ENCODE results near the gene MRPS15. TPM values are rescaled to one million over a fixed set of nuclear protein-coding genes. Genes with fewer than 3 reads are reported as not detected.

The MRPS15 gene
- total RNA-seq, 1 experiment from 2014 or later: 101 TPM

DNA sequence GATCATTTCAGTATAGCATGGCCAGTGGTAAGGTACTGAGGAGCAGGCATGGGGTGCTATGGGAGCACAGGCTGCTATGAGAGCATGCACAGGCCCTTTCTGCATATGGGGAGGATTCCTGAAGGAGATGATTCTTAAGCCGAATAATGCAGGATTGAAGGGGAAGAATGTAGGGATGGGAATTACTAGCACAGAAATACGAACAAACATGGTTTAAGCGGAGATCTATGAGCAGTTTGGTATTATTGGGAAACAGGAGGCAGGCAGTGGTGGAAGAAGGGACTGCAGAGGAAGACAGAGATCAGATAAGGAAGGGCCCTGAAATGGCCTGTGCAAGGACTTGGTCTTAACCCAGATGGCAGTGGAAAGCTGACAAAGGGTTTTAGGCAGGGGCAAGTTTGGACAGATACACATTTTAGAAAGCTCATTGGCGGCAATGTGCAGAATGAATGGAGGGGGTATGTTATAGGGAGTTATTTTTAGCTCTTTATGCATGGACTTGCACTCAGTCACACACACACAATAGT, 15.6 kb downstream of the MRPS15 start:
- CTCF ChIA-PET: interaction anchor here (0.6 to 1.3 kb wide), 7 partner anchors 8 to 137 kb away, joined by 3 to 4 read pairs (median 3); no protein-coding TSS in a partner anchor
- Mint-ChIP-seq H3K4me3 (ENCODE audit: unreplicated experiment) (peak overlapping the region; percentile 89), H3K27ac (ENCODE audit: low read depth, unreplicated experiment) (peak overlapping the region; percentile 99), H3K9me3 (ENCODE audit: unreplicated experiment) (no peaks in the 10 kb centered on the region), H3K4me1 (ENCODE audit: insufficient read depth, unreplicated experiment) (peaks cover 24% of the 10 kb centered on the region), H3K27me3 (ENCODE audit: insufficient read depth, unreplicated experiment) (no peaks in the 10 kb centered on the region), H3K36me3 (ENCODE audit: insufficient read depth, unreplicated experiment) (no peaks in the 10 kb centered on the region)
- intact Hi-C loops (cut with micrococcal nuclease): no loop called here
- peak; percentile 35 for DNase-seq (ENCODE audit: unreplicated experiment)
- POLR2A ChIA-PET: interaction anchor here (1.1 to 4.3 kb wide), 4 partner anchors 10 to 62 kb away, joined by 4 to 47 read pairs (median 19); partner anchors contain the start of genes MRPS15 and STK40
- TF ChIP-seq CTCF (IDR thresholded peaks at IDR 0.05; ENCODE audit: unreplicated experiment): no peak
- BruUV-seq (replicated peaks): no TSS peak

DNA sequence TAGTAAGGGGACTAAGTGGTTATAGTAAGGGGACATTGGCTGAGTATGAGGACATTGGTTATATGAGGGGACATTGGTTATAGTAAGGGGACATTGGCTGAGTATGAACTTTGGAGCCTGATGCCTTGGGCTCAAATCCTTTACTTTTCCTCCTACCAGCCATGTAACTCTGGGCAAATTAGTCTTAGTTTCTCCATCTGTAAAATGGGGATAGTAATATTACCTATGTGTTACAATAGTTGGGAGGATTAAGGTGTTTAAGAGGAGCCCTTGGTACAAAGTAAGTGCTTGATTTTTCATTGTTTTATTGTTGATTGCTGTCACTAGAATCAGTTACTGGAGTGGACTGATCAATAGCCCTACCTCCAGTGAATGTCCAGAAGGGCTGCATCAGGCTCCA, 16.7 kb downstream of the MRPS15 start:
- Mint-ChIP-seq H3K36me3 (ENCODE audit: insufficient read depth, unreplicated experiment) (no peaks in the 10 kb centered on the region), H3K4me3 (ENCODE audit: unreplicated experiment) (no peak overlapping the region), H3K27ac (ENCODE audit: low read depth, unreplicated experiment) (no peak overlapping the region), H3K4me1 (ENCODE audit: insufficient read depth, unreplicated experiment) (peaks cover 21% of the 10 kb centered on the region), H3K27me3 (ENCODE audit: insufficient read depth, unreplicated experiment) (no peaks in the 10 kb centered on the region), H3K9me3 (ENCODE audit: unreplicated experiment) (no peaks in the 10 kb centered on the region)
- no peak for TF ChIP-seq CTCF (IDR thresholded peaks at IDR 0.05; ENCODE audit: unreplicated experiment)
- DNase-seq (ENCODE audit: unreplicated experiment): no peak
- CTCF ChIA-PET: no interaction called here
- intact Hi-C loops (cut with micrococcal nuclease): no loop called here
- POLR2A ChIA-PET: interaction anchor here (0.7 to 1.1 kb wide), 2 partner anchors 17 to 1415 kb away, joined by 3 read pairs; partner anchors contain the start of gene MRPS15
- no TSS peak for BruUV-seq (replicated peaks)

- Mint-ChIP-seq H3K9me3 (ENCODE audit: unreplicated experiment) (no peaks in the 10 kb centered on the region), H3K36me3 (ENCODE audit: insufficient read depth, unreplicated experiment) (no peaks in the 10 kb centered on the region), H3K27ac (ENCODE audit: low read depth, unreplicated experiment) (no peak overlapping the region), H3K4me1 (ENCODE audit: insufficient read depth, unreplicated experiment) (peaks cover 18% of the 10 kb centered on the region), H3K4me3 (ENCODE audit: unreplicated experiment) (no peak overlapping the region), H3K27me3 (ENCODE audit: insufficient read depth, unreplicated experiment) (no peaks in the 10 kb centered on the region)
- no TSS peak for BruUV-seq (replicated peaks)
- intact Hi-C loops (cut with micrococcal nuclease): no loop called here
- DNase-seq (ENCODE audit: unreplicated experiment): no peak
- CTCF ChIA-PET: interaction anchor here (0.6 kb wide), 1 partner anchor 212 kb away, joined by 3 read pairs; no protein-coding TSS in a partner anchor
- TF ChIP-seq CTCF (IDR thresholded peaks at IDR 0.05; ENCODE audit: unreplicated experiment): no peak
- POLR2A ChIA-PET: interaction anchor here (0.5 to 1.1 kb wide), 2 partner anchors 17 to 1064 kb away, joined by 3 read pairs; partner anchors contain the start of gene MRPS15
These were observed 17.4 kb downstream of the MRPS15 start for GRCh38 chr1:36446746-36447145.

GRCh38 chr1:36446271-36446670, 17.9 kb downstream of the MRPS15 start:
- intact Hi-C loops (cut with micrococcal nuclease): no loop called here
- Mint-ChIP-seq H3K9me3 (ENCODE audit: unreplicated experiment) (no peaks in the 10 kb centered on the region), H3K27me3 (ENCODE audit: insufficient read depth, unreplicated experiment) (no peaks in the 10 kb centered on the region), H3K36me3 (ENCODE audit: insufficient read depth, unreplicated experiment) (no peaks in the 10 kb centered on the region), H3K4me1 (ENCODE audit: insufficient read depth, unreplicated experiment) (peaks cover 13% of the 10 kb centered on the region), H3K4me3 (ENCODE audit: unreplicated experiment) (no peak overlapping the region), H3K27ac (ENCODE audit: low read depth, unreplicated experiment) (no peak overlapping the region)
- no peak for DNase-seq (ENCODE audit: unreplicated experiment)
- no peak for TF ChIP-seq CTCF (IDR thresholded peaks at IDR 0.05; ENCODE audit: unreplicated experiment)
- no TSS peak for BruUV-seq (replicated peaks)
- ChIA-PET POLR2A (interaction anchor here (0.5 to 1.1 kb wide), 2 partner anchors 18 to 1065 kb away, joined by 3 read pairs; partner anchors contain the start of gene MRPS15), CTCF (interaction anchor here (0.6 to 0.7 kb wide), 2 partner anchors 122 to 212 kb away, joined by 3 read pairs; no protein-coding TSS in a partner anchor)

Measured in MCF 10A (cell line).